ENCODE results near the gene USP3. TPM values are rescaled to one million over a fixed set of nuclear protein-coding genes. Genes with fewer than 3 reads are reported as not detected.

USP3 gene
- total RNA-seq, 1 experiment from 2014 or later: 36.6 TPM

- no peaks in the 10 kb centered on the region for H3K9me3 Mint-ChIP-seq
- ATAC-seq (no peak), DNase-seq (ENCODE audit: low spot score) (no peak)
- ChIA-PET POLR2A (no interaction called here), CTCF (no interaction called here)
- peaks cover 36% of the 10 kb centered on the region for H3K4me1 Mint-ChIP-seq
- no peak overlapping the region for H3K4me3 Mint-ChIP-seq
- H3K27ac Mint-ChIP-seq: no peak overlapping the region; the same call in 1 of the 2 replicates
- TF ChIP-seq USF1 (CRISPR knock-in tag; IDR thresholded peaks at IDR 0.05): no peak
- no peaks in the 10 kb centered on the region for H3K36me3 Mint-ChIP-seq
- no peaks in the 10 kb centered on the region for H3K27me3 Mint-ChIP-seq (ENCODE audit: low read depth)
Measured at GRCh38 chr15:63526401-63526800, 22.0 kb downstream of the USP3 start.

GRCh38 chr15:63528138-63528659, 23.8 kb downstream of the USP3 start:
- Mint-ChIP-seq H3K4me1 (peaks cover 52% of the 10 kb centered on the region), H3K9me3 (no peaks in the 10 kb centered on the region), H3K4me3 (no peak overlapping the region), H3K27ac (no peak overlapping the region), H3K27me3 (ENCODE audit: low read depth) (no peaks in the 10 kb centered on the region), H3K36me3 (no peaks in the 10 kb centered on the region)
- no peak for TF ChIP-seq FOXJ3 (CRISPR knock-in tag; IDR thresholded peaks at IDR 0.05; ENCODE audit: borderline replicate concordance)
- TF ChIP-seq GTF2I (CRISPR knock-in tag; conservative IDR thresholded peaks at IDR 0.05): no peak
- no peak for TF ChIP-seq KAT7 (CRISPR knock-in tag; IDR thresholded peaks at IDR 0.05; ENCODE audit: borderline replicate concordance)
- no peak for TF ChIP-seq NR3C1 (CRISPR knock-in tag; conservative IDR thresholded peaks at IDR 0.05; ENCODE audit: low read depth)
- no peak for TF ChIP-seq ZNF263 (CRISPR knock-in tag; IDR thresholded peaks at IDR 0.05; ENCODE audit: low read depth)
- no peak for TF ChIP-seq ZNF317 (CRISPR knock-in tag; IDR thresholded peaks at IDR 0.05; ENCODE audit: borderline replicate concordance, low read depth)
- TF ChIP-seq ZMAT4 (CRISPR knock-in tag; IDR thresholded peaks at IDR 0.05): no peak
- no peak for TF ChIP-seq IRF2 (CRISPR knock-in tag; IDR thresholded peaks at IDR 0.05; ENCODE audit: borderline replicate concordance, low read depth)
- ChIA-PET POLR2A (no interaction called here), CTCF (no interaction called here)
- DNase-seq (ENCODE audit: low spot score): no peak
- ATAC-seq: no peak

GRCh38 chr15:63530235-63530634, 25.8 kb downstream of the USP3 start:
- Mint-ChIP-seq H3K9me3 (no peaks in the 10 kb centered on the region), H3K4me3 (no peak overlapping the region), H3K36me3 (no peaks in the 10 kb centered on the region), H3K27ac (peak overlapping the region; percentile 67), H3K4me1 (peaks cover 51% of the 10 kb centered on the region), H3K27me3 (ENCODE audit: low read depth) (no peaks in the 10 kb centered on the region)
- TF ChIP-seq FOXK1 (CRISPR knock-in tag; IDR thresholded peaks at IDR 0.05) (no peak), HMGXB4 (CRISPR knock-in tag; IDR thresholded peaks at IDR 0.05) (no peak), MLX (CRISPR knock-in tag; IDR thresholded peaks at IDR 0.05) (no peak), NR2C2 (CRISPR knock-in tag; IDR thresholded peaks at IDR 0.05) (no peak), GABPB1 (CRISPR knock-in tag; IDR thresholded peaks at IDR 0.05) (no peak), ATF1 (CRISPR knock-in tag; IDR thresholded peaks at IDR 0.05) (no peak)
- ATAC-seq (no peak), DNase-seq (ENCODE audit: low spot score) (no peak)
- ChIA-PET CTCF (interaction anchor here (1.1 to 2.2 kb wide), 7 partner anchors 11 to 69 kb away, joined by 3 to 18 read pairs (median 9); no protein-coding TSS in a partner anchor), POLR2A (no interaction called here)

GRCh38 chr15:63530752-63531299, 26.4 kb downstream of the USP3 start:
- Mint-ChIP-seq H3K4me1 (peaks cover 55% of the 10 kb centered on the region), H3K4me3 (peak overlapping the region; percentile 0; the same call in 1 of the 2 replicates), H3K9me3 (no peaks in the 10 kb centered on the region), H3K27ac (peak overlapping the region; percentile 55; the same call in 1 of the 2 replicates), H3K36me3 (no peaks in the 10 kb centered on the region), H3K27me3 (ENCODE audit: low read depth) (no peaks in the 10 kb centered on the region)
- ATAC-seq (no peak), DNase-seq (ENCODE audit: low spot score) (no peak)
- ChIA-PET POLR2A (no interaction called here), CTCF (interaction anchor here (0.7 to 2.2 kb wide), 9 partner anchors 11 to 69 kb away, joined by 3 to 18 read pairs (median 8); no protein-coding TSS in a partner anchor)
- no peak for TF ChIP-seq ZNF396 (CRISPR knock-in tag; IDR thresholded peaks at IDR 0.05; ENCODE audit: borderline replicate concordance)
- no peak for TF ChIP-seq E2F5 (CRISPR knock-in tag; IDR thresholded peaks at IDR 0.05)
- no peak for TF ChIP-seq ZNF425 (CRISPR knock-in tag; conservative IDR thresholded peaks at IDR 0.05)
- TF ChIP-seq CREM (CRISPR knock-in tag; IDR thresholded peaks at IDR 0.05): no peak
- TF ChIP-seq TEAD1 (CRISPR knock-in tag; IDR thresholded peaks at IDR 0.05): no peak
- TF ChIP-seq ZSCAN18 (CRISPR knock-in tag; IDR thresholded peaks at IDR 0.05): no peak
- no peak for TF ChIP-seq ZNF263 (CRISPR knock-in tag; IDR thresholded peaks at IDR 0.05; ENCODE audit: low read depth)
